Measurements from ENCODE around the gene TMEM235. TPM values are rescaled to one million over a fixed set of nuclear protein-coding genes. Genes with fewer than 3 reads are reported as not detected.

TMEM235 gene
- total RNA-seq, 3 donors from 2014 or later, result not detected

- Mint-ChIP-seq H3K4me1 (ENCODE audit: low read depth) (peaks cover 8% of the 10 kb centered on the region), H3K9me3 (no peaks in the 10 kb centered on the region), H3K36me3 (ENCODE audit: insufficient read depth) (no peaks in the 10 kb centered on the region), H3K27me3 (ENCODE audit: low read depth) (no peaks in the 10 kb centered on the region), H3K4me3 (no peak overlapping the region)
- ATAC-seq (peak in 1 of 2 donors; percentile 25), DNase-seq (no peak)
Observed at GRCh38 chr17:78278139-78278741, 46.8 kb downstream of the TMEM235 start.

- Mint-ChIP-seq H3K27me3 (ENCODE audit: low read depth) (no peaks in the 10 kb centered on the region), H3K36me3 (ENCODE audit: insufficient read depth) (no peaks in the 10 kb centered on the region), H3K4me1 (ENCODE audit: low read depth) (peaks cover 6% of the 10 kb centered on the region), H3K4me3 (no peak overlapping the region), H3K9me3 (no peaks in the 10 kb centered on the region)
- ATAC-seq (no peak), DNase-seq (no peak)
Observed at GRCh38 chr17:78279360-78279990, 48.0 kb downstream of the TMEM235 start.

GRCh38 chr17:78281249-78281845 lies 49.9 kb downstream of the TMEM235 start:
- Mint-ChIP-seq H3K27me3 (ENCODE audit: low read depth) (no peaks in the 10 kb centered on the region), H3K4me1 (ENCODE audit: low read depth) (peaks cover 4% of the 10 kb centered on the region), H3K4me3 (no peak overlapping the region), H3K9me3 (no peaks in the 10 kb centered on the region), H3K36me3 (ENCODE audit: insufficient read depth) (no peaks in the 10 kb centered on the region)
- DNase-seq (no peak), ATAC-seq (no peak)

GRCh38 chr17:78284146-78284545 lies 52.7 kb downstream of the TMEM235 start:
- Mint-ChIP-seq H3K9me3 (no peaks in the 10 kb centered on the region), H3K4me1 (ENCODE audit: low read depth) (peaks cover 2% of the 10 kb centered on the region), H3K36me3 (ENCODE audit: insufficient read depth) (no peaks in the 10 kb centered on the region), H3K27me3 (ENCODE audit: low read depth) (no peaks in the 10 kb centered on the region), H3K4me3 (no peak overlapping the region)
- DNase-seq (no peak), ATAC-seq (no peak)

- Mint-ChIP-seq H3K36me3 (ENCODE audit: insufficient read depth) (no peaks in the 10 kb centered on the region), H3K4me1 (ENCODE audit: low read depth) (peaks cover 7% of the 10 kb centered on the region)
- no peak for DNase-seq
Observed at GRCh38 chr17:78289004-78289403, 57.6 kb downstream of the TMEM235 start.

GRCh38 chr17:78289802-78290363 lies 58.5 kb downstream of the TMEM235 start:
- DNase-seq (peak; percentile 72), ATAC-seq (peak; percentile 97 to 99)
- Mint-ChIP-seq H3K36me3 (ENCODE audit: insufficient read depth) (no peaks in the 10 kb centered on the region), H3K4me1 (ENCODE audit: low read depth) (peaks cover 7% of the 10 kb centered on the region), H3K9me3 (no peaks in the 10 kb centered on the region), H3K4me3 (no peak overlapping the region), H3K27me3 (ENCODE audit: low read depth) (no peaks in the 10 kb centered on the region)

More at GRCh38 chr17:78289004-78289403, 57.6 kb downstream of the TMEM235 start:
- H3K27me3 Mint-ChIP-seq (ENCODE audit: low read depth), result no peaks in the 10 kb centered on the region
- H3K4me3 Mint-ChIP-seq, result no peak overlapping the region
- H3K9me3 Mint-ChIP-seq, result no peaks in the 10 kb centered on the region
- ATAC-seq, result no peak

Other genes with a start within 250 kb of the TMEM235 start
- gene TMC6, start 102.9 kb upstream of the TMEM235 start, total RNA-seq, result 10 to 100 TPM; 79.1 to 87.1 (median 81.5) TPM
- 10 to 100 TPM; 46.9 to 69.4 (median 61.7) TPM for gene TMC8, start 100.9 kb upstream of the TMEM235 start, total RNA-seq
- not detected for gene C17orf99, start 85.2 kb upstream of the TMEM235 start, total RNA-seq
- gene SYNGR2, start 63.0 kb upstream of the TMEM235 start, total RNA-seq, result 100 to 1,000 TPM; 192 to 224 (median 196) TPM
- 10 to 100 TPM; 23.0 to 30.3 (median 26.8) TPM for gene TK1, start 44.6 kb upstream of the TMEM235 start, total RNA-seq
- gene AFMID, start 44.3 kb upstream of the TMEM235 start, total RNA-seq, result 10 to 100 TPM; 15.8 to 16.9 (median 16.1) TPM
- 1 to 10 TPM; 5.4 to 10.0 (median 8.5) TPM for gene BIRC5, start 17.4 kb upstream of the TMEM235 start, total RNA-seq
- gene SOCS3, start 128.4 kb downstream of the TMEM235 start, total RNA-seq, result 100 to 1,000 TPM; 118 to 143 (median 136) TPM
- gene PGS1, start 147.0 kb downstream of the TMEM235 start, total RNA-seq, result 10 to 100 TPM; 47.4 to 51.7 (median 47.5) TPM

All from activated T-cell treated with anti-CD3 and anti-CD28 coated beads, Interleukin-2, amount 50 U/mL, for 4 hours (primary cell).